HG03469 (cell line): ENCODE results near the gene SLITRK5.

Experiments used
- ATAC-seq: cut with Tn5 transposase; IDR thresholded peaks from one replicate; pipeline ENCODE4 v1.9.1; 2021; ENCODE audit warnings: mild to moderate bottlenecking, moderate library complexity, moderate number of reproducible peaks; ENCODE audit not compliant: unreplicated experiment

Gene SLITRK5

DNA sequence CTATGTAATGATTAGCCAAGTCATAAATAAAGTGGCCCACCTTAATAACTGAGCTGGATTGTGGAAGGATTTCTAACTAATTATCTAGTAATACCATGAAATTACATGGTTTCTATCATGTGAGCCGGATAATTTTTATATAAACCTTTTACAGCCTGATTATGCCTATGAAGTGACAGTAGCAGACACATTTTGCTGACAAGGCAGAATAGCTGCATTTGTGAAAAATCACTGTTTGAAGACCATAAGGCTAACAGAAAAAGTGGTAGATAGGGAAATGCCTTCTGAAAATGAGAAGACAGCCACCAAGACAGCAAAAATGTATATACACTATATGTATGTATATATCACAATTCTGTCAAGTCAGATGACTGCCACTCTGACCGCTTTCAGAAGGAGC, 27.1 kb downstream of the SLITRK5 start:
- no peak for ATAC-seq

- no peak for ATAC-seq
Observed at GRCh38 chr13:87709947-87710346, 38.8 kb downstream of the SLITRK5 start.

GRCh38 chr13:87712012-87712411, 40.8 kb downstream of the SLITRK5 start:
- ATAC-seq: no peak
